HepG2 (cell line): ENCODE data around the gene ABHD4. TPM values are rescaled to one million over a fixed set of nuclear protein-coding genes. Genes with fewer than 3 reads are reported as not detected.

ENCODE experiments used
- CAMTA2 ChIP-seq: sonication (generic); formaldehyde crosslinking; IDR thresholded peaks from 2 replicates; pipeline ENCODE4 v1.4.0; 2020; ENCODE audit warnings: mild to moderate bottlenecking, missing genetic modification reagents, borderline replicate concordance
- KDM4B ChIP-seq: sonication (generic); formaldehyde crosslinking; IDR thresholded peaks from 2 replicates; pipeline ENCODE4 v1.4.0; 2020; ENCODE audit warnings: missing genetic modification reagents
- MEF2D ChIP-seq: sonication (generic); formaldehyde crosslinking; IDR thresholded peaks from 2 replicates; pipeline ENCODE4 v1.5.1; 2020; ENCODE audit warnings: mild to moderate bottlenecking, missing genetic modification reagents
- NAIF1 ChIP-seq: sonication (generic); formaldehyde crosslinking; IDR thresholded peaks from 2 replicates; pipeline ENCODE4 v1.5.0; 2020; ENCODE audit warnings: mild to moderate bottlenecking, missing genetic modification reagents, borderline replicate concordance
- RAD21 ChIP-seq: fragments of 450-650 bp; formaldehyde crosslinking; IDR thresholded peaks from 2 replicates; pipeline ENCODE4 v1.5.0; 2020; ENCODE audit warnings: mild to moderate bottlenecking
- REPIN1 ChIP-seq: sonication (generic); formaldehyde crosslinking; IDR thresholded peaks from 2 replicates; pipeline ENCODE4 v1.8.0; 2022; ENCODE audit warnings: missing genetic modification reagents, low read depth, mild to moderate bottlenecking, borderline replicate concordance
- RFXANK ChIP-seq: IDR thresholded peaks from 2 replicates; pipeline ENCODE4 v1.6.1; 2016
- SATB2 ChIP-seq: sonication (generic); formaldehyde crosslinking; IDR thresholded peaks from 2 replicates; pipeline ENCODE4 v1.5.0; 2020; ENCODE audit warnings: missing genetic modification reagents
- SUZ12 ChIP-seq: fragments of 150-350 bp; IDR thresholded peaks from 2 replicates; pipeline ENCODE4 v1.6.1; 2014; ENCODE audit warnings: low read depth, low read length
- TOPORS ChIP-seq: sonication (generic); formaldehyde crosslinking; IDR thresholded peaks from 2 replicates; pipeline ENCODE4 v1.8.0; 2023; ENCODE audit warnings: mild to moderate bottlenecking, missing genetic modification reagents
- XRCC5 ChIP-seq: fragments of 200-400 bp; formaldehyde crosslinking; optimal IDR thresholded peaks from 2 replicates; pipeline ENCODE3; 2017; ENCODE audit warnings: mild to moderate bottlenecking, low read length
- ZNF296 ChIP-seq: sonication (generic); formaldehyde crosslinking; conservative IDR thresholded peaks from 2 replicates; pipeline ENCODE4 v1.5.0; 2020; ENCODE audit warnings: mild to moderate bottlenecking, missing genetic modification reagents
- ZNF382 ChIP-seq: sonication (generic); formaldehyde crosslinking; IDR thresholded peaks from 2 replicates; pipeline ENCODE4 v1.5.0; 2020; ENCODE audit warnings: missing genetic modification reagents, mild to moderate bottlenecking, borderline replicate concordance
- ZNF7 ChIP-seq: IDR thresholded peaks from 2 replicates; pipeline ENCODE4 v1.6.1; 2016; ENCODE audit warnings: missing biosample characterization, missing genetic modification reagents
- polyA plus RNA-seq, 8 experiments: library from polyadenylated mRNA; depleted of rRNA in 3 of 8; stranded (reverse) in 7 of 8; unstranded in 1 of 8; fragments of >200 nt; fragmentation: Illumina TruSeq in 4 of 8; extraction: Trizol in 4 of 8; gene quantifications; 2 replicates each; pipeline versions ENCODE4 v1.2.1 to v1.2.3, GENCODE V29; 2011 to 2016; ENCODE audit warnings: low read depth in 4 of 8, missing spikeins in 1 of 8, mixed read lengths in 1 of 8; ENCODE audit not compliant: insufficient read depth in 1 of 8
- total RNA-seq, 5 experiments: library from RNA; depleted of rRNA; stranded (reverse); fragments of >200 nt; fragmentation: Illumina TruSeq; extraction: Trizol; gene quantifications; 2 replicates each; pipeline ENCODE4 v1.2.3, GENCODE V29; 2016; ENCODE audit warnings: low read depth in 1 of 5
- TF ChIP-seq, protein P1 (sequence below): sonication (generic); formaldehyde crosslinking; IDR thresholded peaks from 2 replicates; pipeline ENCODE4 v1.8.1; 2023; ENCODE audit warnings: mild to moderate bottlenecking, inconsistent platforms, moderate library complexity, missing genetic modification reagents, borderline replicate concordance
- TF ChIP-seq, protein P2 (sequence below): IDR thresholded peaks from 2 replicates; pipeline ENCODE4 v1.4.0; 2020; ENCODE audit warnings: mild to moderate bottlenecking, missing genetic modification reagents
- TF ChIP-seq, protein P3 (sequence below): IDR thresholded peaks from 2 replicates; pipeline ENCODE4 v1.6.1; 2018; ENCODE audit warnings: missing genetic modification reagents
- TF ChIP-seq, protein P4 (sequence below): sonication (generic); formaldehyde crosslinking; IDR thresholded peaks from 2 replicates; pipeline ENCODE4 v1.5.1; 2020; ENCODE audit warnings: mild to moderate bottlenecking, missing genetic modification reagents
- TF ChIP-seq, protein P5 (sequence below): sonication (generic); formaldehyde crosslinking; IDR thresholded peaks from 2 replicates; pipeline ENCODE4 v1.8.0; 2022; ENCODE audit warnings: low read depth, missing genetic modification reagents

The ABHD4 gene
- total and polyA plus RNA-seq, 2 of the 13 experiments (the other 11 are each of a cell fraction or from before 2014, with no cell fraction given) = 16.1 to 47.5 TPM

DNA sequence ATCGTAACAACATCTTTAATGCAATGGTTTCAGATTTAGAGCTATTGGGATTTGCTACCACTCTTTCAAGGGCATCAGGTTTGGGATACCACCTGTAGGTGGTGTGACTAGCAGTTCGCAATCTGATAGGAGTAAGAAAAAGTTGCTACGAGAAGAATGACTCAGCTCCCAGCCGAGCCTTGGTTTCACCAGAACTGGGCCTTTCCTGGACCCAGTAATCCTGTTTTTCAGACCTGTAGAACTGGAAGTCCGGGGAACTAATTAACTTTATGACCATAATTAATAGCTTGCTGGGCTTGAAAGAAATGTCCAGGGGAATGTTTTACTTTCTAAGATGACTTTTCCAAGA, 770 bp downstream of the ABHD4 start (continued):
- no peak for TF ChIP-seq ZNF382 (CRISPR knock-in tag)
- TF ChIP-seq KDM4B (CRISPR knock-in tag) = no peak; the same call in 1 of the 2 replicates
- no peak for TF ChIP-seq SUZ12
- no peak for TF ChIP-seq CAMTA2
- TF ChIP-seq RFXANK = peak; percentile 29; the same call in 1 of the 2 replicates
- TF ChIP-seq REPIN1 (CRISPR knock-in tag) = 0 out of 2 replicates have a peak, but pooled peaks have one; percentile 5
- TF ChIP-seq, protein P1, sequence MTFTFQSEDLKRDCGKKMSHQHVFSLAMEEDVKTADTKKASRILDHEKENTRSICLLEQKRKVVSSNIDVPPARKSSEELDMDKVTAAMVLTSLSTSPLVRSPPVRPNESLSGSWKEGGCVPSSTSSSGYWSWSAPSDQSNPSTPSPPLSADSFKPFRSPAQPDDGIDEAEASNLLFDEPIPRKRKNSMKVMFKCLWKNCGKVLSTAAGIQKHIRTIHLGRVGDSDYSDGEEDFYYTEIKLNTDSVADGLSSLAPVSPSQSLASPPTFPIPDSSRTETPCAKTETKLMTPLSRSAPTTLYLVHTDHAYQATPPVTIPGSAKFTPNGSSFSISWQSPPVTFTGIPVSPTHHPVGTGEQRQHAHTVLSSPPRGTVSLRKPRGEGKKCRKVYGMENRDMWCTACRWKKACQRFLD (CRISPR knock-in tag) = 0 out of 2 replicates have a peak, but pooled peaks have one; percentile 3
- 0 out of 2 replicates have a peak, but pooled peaks have one; percentile 68 for TF ChIP-seq NAIF1 (CRISPR knock-in tag)
- TF ChIP-seq SATB2 (CRISPR knock-in tag) = no peak; the same call in 1 of the 2 replicates
- no peak for TF ChIP-seq TOPORS (CRISPR knock-in tag)
- TF ChIP-seq ZNF296 (CRISPR knock-in tag) = no peak
- TF ChIP-seq, protein P2, sequence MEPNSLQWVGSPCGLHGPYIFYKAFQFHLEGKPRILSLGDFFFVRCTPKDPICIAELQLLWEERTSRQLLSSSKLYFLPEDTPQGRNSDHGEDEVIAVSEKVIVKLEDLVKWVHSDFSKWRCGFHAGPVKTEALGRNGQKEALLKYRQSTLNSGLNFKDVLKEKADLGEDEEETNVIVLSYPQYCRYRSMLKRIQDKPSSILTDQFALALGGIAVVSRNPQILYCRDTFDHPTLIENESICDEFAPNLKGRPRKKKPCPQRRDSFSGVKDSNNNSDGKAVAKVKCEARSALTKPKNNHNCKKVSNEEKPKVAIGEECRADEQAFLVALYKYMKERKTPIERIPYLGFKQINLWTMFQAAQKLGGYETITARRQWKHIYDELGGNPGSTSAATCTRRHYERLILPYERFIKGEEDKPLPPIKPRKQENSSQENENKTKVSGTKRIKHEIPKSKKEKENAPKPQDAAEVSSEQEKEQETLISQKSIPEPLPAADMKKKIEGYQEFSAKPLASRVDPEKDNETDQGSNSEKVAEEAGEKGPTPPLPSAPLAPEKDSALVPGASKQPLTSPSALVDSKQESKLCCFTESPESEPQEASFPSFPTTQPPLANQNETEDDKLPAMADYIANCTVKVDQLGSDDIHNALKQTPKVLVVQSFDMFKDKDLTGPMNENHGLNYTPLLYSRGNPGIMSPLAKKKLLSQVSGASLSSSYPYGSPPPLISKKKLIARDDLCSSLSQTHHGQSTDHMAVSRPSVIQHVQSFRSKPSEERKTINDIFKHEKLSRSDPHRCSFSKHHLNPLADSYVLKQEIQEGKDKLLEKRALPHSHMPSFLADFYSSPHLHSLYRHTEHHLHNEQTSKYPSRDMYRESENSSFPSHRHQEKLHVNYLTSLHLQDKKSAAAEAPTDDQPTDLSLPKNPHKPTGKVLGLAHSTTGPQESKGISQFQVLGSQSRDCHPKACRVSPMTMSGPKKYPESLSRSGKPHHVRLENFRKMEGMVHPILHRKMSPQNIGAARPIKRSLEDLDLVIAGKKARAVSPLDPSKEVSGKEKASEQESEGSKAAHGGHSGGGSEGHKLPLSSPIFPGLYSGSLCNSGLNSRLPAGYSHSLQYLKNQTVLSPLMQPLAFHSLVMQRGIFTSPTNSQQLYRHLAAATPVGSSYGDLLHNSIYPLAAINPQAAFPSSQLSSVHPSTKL (CRISPR knock-in tag) = peak; percentile 36; the same call in 1 of the 2 replicates
- TF ChIP-seq MEF2D = peak; percentile 63; the same call in 1 of the 2 replicates
- TF ChIP-seq, protein P3, sequence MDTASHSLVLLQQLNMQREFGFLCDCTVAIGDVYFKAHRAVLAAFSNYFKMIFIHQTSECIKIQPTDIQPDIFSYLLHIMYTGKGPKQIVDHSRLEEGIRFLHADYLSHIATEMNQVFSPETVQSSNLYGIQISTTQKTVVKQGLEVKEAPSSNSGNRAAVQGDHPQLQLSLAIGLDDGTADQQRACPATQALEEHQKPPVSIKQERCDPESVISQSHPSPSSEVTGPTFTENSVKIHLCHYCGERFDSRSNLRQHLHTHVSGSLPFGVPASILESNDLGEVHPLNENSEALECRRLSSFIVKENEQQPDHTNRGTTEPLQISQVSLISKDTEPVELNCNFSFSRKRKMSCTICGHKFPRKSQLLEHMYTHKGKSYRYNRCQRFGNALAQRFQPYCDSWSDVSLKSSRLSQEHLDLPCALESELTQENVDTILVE (CRISPR knock-in tag) = peak; percentile 42; the same call in 1 of the 2 replicates
- TF ChIP-seq RAD21 (CRISPR knock-in tag) = 0 out of 2 replicates have a peak, but pooled peaks have one; percentile 3
- no peak for TF ChIP-seq ZNF7 (CRISPR knock-in tag)
- TF ChIP-seq, protein P4, sequence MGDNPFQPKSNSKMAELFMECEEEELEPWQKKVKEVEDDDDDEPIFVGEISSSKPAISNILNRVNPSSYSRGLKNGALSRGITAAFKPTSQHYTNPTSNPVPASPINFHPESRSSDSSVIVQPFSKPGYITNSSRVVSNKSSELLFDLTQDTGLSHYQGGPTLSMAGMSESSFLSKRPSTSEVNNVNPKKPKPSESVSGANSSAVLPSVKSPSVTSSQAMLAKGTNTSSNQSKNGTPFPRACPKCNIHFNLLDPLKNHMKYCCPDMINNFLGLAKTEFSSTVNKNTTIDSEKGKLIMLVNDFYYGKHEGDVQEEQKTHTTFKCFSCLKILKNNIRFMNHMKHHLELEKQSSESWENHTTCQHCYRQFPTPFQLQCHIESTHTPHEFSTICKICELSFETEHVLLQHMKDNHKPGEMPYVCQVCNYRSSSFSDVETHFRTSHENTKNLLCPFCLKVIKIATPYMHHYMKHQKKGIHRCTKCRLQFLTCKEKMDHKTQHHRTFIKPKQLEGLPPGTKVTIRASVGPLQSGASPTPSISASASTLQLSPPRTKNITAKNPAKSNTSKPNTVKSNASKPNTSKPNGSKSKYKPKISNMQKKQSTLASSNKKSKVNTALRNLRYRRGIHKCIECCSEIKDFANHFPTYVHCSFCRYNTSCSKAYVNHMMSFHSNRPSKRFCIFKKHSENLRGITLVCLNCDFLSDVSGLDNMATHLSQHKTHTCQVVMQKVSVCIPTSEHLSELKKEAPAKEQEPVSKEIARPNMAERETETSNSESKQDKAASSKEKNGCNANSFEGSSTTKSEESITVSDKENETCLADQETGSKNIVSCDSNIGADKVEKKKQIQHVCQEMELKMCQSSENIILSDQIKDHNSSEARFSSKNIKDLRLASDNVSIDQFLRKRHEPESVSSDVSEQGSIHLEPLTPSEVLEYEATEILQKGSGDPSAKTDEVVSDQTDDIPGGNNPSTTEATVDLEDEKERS (CRISPR knock-in tag) = peak; percentile 69; the same call in 1 of the 2 replicates
- TF ChIP-seq, protein P5, sequence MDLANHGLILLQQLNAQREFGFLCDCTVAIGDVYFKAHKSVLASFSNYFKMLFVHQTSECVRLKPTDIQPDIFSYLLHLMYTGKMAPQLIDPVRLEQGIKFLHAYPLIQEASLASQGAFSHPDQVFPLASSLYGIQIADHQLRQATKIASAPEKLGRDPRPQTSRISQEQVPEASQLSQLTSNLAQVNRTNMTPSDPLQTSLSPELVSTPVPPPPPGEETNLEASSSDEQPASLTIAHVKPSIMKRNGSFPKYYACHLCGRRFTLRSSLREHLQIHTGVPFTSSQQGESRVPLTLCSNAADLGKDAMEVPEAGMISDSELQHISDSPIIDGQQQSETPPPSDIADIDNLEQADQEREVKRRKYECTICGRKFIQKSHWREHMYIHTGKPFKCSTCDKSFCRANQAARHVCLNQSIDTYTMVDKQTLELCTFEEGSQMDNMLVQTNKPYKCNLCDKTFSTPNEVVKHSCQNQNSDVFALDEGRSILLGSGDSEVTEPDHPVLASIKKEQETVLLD (CRISPR knock-in tag) = no peak
- no peak for TF ChIP-seq XRCC5
